Measurements from ENCODE around the gene ZNF280C. TPM values are rescaled to one million over a fixed set of nuclear protein-coding genes. Genes with fewer than 3 reads are reported as not detected.

The ZNF280C gene, protein sequence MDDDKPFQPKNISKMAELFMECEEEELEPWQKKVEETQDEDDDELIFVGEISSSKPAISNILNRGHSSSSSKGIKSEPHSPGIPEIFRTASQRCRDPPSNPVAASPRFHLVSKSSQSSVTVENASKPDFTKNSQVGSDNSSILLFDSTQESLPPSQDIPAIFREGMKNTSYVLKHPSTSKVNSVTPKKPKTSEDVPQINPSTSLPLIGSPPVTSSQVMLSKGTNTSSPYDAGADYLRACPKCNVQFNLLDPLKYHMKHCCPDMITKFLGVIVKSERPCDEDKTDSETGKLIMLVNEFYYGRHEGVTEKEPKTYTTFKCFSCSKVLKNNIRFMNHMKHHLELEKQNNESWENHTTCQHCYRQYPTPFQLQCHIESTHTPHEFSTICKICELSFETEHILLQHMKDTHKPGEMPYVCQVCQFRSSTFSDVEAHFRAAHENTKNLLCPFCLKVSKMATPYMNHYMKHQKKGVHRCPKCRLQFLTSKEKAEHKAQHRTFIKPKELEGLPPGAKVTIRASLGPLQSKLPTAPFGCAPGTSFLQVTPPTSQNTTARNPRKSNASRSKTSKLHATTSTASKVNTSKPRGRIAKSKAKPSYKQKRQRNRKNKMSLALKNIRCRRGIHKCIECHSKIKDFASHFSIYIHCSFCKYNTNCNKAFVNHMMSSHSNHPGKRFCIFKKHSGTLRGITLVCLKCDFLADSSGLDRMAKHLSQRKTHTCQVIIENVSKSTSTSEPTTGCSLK
- total RNA-seq (2022; extraction: Qiagen RNA extraction; ENCODE audit: low read depth), result 2.1 to 3.1 TPM (median 2.8 TPM) in 5 replicates

DNA sequence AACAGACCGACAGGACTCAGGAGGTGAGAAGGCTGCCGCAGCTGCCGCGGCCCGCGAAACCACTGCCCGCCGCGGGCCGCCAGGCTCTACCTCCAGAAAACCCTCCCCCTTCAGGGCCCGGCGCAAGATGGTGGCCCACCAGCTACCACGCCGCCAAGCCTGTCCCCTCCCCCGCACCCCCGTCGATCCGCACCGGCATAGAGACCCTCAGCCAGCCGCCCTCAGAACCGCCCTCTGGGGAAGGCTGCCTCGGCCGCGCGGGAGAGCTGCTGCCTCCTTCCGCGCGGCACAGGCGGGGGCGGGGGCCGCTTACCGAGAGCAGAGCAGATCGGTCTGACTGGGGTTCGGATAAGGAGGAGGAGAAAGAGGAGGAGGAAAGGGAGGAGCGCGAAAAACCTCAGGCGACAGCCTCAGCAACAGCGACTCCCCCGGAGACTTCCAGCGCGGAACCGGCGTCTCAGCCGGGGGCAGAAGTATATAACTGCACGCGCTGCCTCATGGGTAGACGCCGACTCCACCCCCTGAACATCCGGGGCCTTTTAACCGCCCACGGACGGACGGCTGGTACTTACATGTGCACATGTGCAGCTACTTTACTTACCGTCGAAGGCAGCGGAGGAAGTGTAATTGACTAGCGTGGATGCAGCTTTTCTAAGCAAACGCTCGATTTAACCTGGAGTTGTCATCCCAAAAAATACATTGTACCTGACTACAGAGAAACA, at the start of gene ZNF280C:
Gene ZNF280C, minus strand, starts transcription at position 451 of the 722 bp plus-strand sequence. CDS start 8,450 bp downstream, outside the sequence.

DNA sequence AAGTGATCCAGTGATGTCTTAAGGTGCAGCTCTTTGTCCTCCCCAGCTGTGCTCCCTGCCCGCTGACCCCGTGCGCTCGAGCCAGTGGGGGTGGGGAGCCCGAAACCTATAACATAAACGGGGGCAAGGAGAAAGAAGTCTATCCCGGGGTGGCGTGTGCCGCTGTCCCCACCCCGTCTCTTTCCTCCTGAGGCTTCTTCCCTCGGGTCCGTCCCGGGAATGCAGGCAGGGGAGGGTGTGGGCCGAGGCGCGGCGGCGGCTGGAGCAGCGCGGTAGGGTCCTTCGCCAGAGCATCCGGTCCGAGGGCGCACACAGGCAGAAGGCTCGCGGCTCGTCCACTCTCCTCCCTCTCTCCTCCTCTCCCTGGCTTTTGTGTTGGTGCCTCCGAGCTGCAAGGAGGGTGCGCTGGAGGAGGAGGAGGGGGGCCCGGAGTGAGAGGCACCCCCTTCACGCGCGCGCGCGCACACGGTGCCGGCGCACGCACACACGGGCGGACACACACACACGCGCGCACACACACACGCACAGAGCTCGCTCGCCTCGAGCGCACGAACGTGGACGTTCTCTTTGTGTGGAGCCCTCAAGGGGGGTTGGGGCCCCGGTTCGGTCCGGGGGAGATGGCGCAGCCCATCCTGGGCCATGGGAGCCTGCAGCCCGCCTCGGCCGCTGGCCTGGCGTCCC, 97.1 kb downstream of the ZNF280C start, which contains the start of gene RAB33A:
Gene RAB33A, plus strand, starts transcription at position 517 of the 681 bp plus-strand sequence. Its CDS starts 101 bp downstream, at position 618.

DNA sequence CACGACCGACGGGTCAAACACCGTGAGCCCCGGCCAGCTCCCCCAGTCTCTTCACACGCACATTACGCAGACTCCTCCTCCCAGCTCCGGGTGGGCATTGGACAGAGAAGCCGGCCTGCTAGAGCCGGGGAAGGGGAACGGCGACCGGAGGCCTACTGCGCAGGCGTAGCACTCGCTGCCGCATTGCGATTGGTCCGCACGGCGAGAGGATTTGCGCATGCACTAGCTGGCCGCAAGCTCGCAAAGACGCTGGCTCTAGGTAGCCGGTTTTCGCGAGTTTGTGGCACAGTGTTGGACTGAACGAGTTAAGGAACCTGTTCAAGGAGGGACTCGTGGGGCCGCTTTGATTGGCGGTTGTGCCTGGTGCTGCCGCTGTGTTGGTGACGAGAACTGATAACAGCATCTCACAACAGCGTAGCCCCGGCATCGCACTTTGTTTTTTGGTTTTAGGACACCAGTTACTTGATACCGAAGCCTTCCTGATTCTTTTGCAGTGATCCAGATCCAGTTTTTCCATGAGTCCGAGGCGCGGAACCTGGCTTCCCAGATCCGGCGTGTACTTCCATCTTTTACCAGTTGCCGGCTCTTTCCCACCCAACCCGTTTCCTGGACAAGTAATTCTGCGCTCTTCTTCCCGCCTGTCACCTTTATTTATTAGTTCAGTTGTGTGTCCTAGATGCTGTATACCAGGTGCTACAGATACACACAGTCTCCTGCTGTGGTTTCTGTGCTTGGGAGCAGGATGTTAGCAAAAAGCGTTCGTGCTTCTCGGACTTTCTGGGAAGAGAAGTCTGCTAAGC, 102.8 kb downstream of the ZNF280C start, which contains the start of gene AIFM1:
Gene AIFM1, minus strand, starts transcription at position 139 of the 800 bp plus-strand sequence. CDS start 185 bp downstream, outside the sequence.

Other genes with a start within 250 kb of the ZNF280C start
- 25.9 to 28.4 TPM (median 28.1 TPM) in 5 replicates for gene ELF4, start 158.4 kb downstream of the ZNF280C start, total RNA-seq (2022; extraction: Qiagen RNA extraction; ENCODE audit: low read depth)
- gene AIFM1, start 103.1 kb downstream of the ZNF280C start, total RNA-seq (2022; extraction: Qiagen RNA extraction; ENCODE audit: low read depth), result 67.6 to 75.0 TPM (median 74.4 TPM) in 5 replicates
- 0.15 to 0.30 TPM (median 0.20 TPM) in 5 replicates for gene RAB33A, start 96.9 kb downstream of the ZNF280C start, total RNA-seq (2022; extraction: Qiagen RNA extraction; ENCODE audit: low read depth)
- 16.0 to 19.8 TPM (median 19.1 TPM) in 5 replicates for gene SLC25A14, start 71.0 kb upstream of the ZNF280C start, total RNA-seq (2022; extraction: Qiagen RNA extraction; ENCODE audit: low read depth)
- gene GPR119, start 116.8 kb upstream of the ZNF280C start, total RNA-seq (2022; extraction: Qiagen RNA extraction; ENCODE audit: low read depth), result not detected in 5 replicates
- gene RBMX2, start 133.1 kb upstream of the ZNF280C start, total RNA-seq (2022; extraction: Qiagen RNA extraction; ENCODE audit: low read depth), result 25.8 to 29.8 TPM (median 27.6 TPM) in 5 replicates